Urothelium cell line (cell line): Measurements from ENCODE around the gene GGT5.
"Not testable (repeated sequence)": the region's sequence is repeated elsewhere in the genome, so short reads cannot be mapped to it uniquely, and the experiment has no call there.

Source experiments
- DNase-seq: peaks from one replicate; pipeline ENCODE4 v3.0.0; 2011; ENCODE audit warnings: low spot score, mixed read lengths
- FAIRE-seq: peaks from 2 replicates; lab custom pipeline; 2011; peaks lifted over from hg19 to GRCh38; lab: Jason Lieb, UNC

The GGT5 gene

DNA sequence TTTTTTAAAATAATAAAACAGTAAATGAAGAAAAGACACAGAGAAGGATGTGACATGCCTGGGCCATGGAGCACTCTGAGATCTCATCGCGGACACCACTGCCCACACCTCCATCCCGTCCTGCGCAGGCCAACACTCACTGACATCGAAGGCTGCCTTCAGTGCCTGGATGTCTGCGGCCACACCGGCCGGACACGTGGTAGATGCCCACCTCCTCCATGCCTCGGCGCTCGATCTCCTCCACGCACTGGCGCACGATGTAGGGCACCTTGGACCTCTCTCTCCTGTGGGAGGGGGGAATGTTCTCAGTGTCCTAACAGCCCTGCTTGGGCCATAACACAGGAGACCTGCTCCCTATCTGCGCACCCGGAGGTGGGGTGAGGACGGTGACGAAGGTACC, 18.6 kb upstream of the GGT5 start:
- not testable (repeated sequence) for FAIRE-seq, DNase-seq

DNA sequence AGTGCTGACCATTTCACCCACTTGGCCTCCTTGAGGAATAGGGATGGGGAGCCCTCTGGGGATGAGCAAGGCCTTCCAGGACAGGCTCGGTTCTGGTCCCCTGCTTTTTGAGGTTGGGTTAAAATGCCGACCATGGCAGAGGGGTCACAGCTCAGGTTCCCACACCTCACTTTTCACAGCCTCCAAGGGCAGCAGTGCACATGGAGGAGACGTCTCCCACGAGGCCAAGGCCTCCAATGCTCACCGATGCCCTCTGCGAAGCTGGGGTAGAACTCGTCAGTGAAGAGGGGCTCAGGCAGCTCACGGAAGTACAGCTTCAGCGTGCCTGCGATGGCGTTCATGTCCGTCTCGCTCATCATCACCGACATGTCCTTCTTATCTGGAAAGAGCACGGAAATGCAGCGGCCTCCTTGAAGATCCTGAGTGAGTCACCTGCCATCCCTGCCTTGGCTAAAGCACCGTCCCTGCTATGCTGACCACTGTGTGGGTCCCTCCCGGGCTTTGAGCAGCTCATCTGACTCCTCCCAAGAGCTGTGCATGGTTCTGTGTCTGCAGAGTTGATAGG, 17.4 kb upstream of the GGT5 start:
- FAIRE-seq = not testable (repeated sequence)

DNA sequence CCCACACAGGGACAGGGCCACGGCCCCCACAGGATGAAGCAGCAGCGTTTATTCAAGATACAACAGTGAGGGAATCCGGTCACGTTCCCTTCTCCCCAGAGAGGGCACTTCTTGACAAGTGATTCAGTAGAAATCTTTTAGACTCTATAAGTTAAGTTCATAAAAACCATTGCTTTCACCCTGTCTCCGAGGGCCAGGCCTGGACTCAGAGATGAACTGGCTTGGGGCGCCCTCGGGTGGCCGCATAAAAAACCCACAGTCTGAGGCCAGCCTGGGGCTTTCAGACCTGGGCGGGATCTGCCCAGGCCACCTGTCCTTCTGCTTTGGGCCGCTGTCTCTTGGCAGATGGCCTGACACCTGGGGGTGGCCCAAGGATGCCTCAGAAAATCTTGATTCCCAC, 14.6 kb upstream of the GGT5 start:
- not testable (repeated sequence) for FAIRE-seq, DNase-seq

More for the DNA sequence above, 17.4 kb upstream of the GGT5 start:
- DNase-seq = not testable (repeated sequence)

DNA sequence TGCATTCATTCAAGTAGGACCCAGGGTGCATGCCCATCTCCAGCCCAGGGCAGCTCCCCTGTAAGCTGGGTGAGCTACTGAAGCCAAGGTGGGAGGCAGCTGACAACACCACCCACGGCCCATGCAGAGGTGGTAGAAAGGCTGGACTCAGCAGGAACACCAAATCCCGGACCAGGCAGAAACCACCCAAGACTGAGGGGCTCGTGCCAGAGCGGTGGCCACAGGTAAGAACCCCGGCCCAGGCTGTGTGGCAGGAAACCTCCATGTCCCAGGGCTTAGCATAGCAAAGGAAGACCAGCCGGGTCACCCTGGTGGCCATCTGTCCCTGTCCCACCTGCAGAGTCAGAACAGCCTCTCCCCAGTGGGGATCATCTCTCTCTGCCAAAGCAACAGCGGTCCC, 11.9 kb upstream of the GGT5 start:
- not testable (repeated sequence) for FAIRE-seq, DNase-seq

DNA sequence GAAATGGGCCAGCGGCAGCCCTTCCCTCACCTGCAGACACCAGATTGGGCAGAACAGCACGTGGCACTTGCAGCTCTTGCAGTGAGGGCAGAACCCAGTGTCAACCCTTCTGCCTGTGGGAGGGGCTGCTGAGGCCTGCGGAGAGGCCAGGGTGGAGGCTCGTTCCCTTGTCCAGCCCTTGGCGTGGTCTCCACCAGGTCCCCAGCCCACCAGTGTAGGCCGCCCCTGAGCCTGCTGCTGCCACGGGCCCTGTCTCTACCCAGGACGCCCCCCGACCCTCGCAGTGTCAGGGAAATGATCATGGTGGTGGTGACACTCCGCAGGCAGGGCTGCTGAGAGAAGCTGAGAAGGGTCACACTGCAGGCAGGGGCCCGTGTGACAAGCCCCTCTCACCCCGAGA, 11.3 kb upstream of the GGT5 start:
- FAIRE-seq, DNase-seq: not testable (repeated sequence)

DNA sequence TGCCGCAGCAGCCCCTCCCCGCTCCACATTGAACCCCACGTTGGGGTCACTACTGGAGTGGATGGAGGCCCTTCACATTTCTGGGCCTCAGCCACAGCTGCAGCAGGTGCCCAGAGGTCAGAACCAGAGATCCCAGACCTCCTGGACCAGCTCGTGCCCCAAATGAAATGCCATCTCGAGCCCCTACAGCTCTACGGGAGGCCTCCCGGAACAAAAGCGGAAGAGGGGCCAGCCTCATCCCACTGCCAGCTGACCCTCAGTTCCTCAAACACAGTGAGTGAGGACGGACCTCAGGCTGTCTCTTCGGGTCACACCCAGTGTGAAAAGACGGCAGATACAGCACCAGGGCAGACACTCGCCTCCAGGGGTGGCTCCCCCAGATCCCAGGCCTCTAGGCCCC, 8.2 kb upstream of the GGT5 start:
- DNase-seq, FAIRE-seq: not testable (repeated sequence)

DNA sequence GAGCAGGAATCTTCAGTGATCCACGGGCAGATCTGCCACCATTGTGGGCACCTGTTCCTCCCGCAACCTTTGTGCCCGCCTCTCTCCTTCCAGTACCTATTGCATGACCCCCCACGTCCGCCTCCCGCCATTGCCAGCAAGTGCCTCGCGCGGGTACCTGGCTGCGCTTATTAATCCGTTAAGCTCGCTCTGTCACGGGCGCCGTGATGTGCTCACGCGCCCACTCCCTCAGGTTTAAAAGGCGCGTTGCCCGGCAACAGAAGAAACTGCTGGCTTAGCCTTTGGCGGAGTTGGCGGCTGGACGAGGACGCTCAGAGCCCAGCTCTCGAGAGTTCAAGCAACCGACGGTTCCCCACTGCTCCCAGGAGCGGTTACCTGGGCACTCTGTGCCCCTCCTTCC, 6.4 kb upstream of the GGT5 start:
- FAIRE-seq, DNase-seq: not testable (repeated sequence)

DNA sequence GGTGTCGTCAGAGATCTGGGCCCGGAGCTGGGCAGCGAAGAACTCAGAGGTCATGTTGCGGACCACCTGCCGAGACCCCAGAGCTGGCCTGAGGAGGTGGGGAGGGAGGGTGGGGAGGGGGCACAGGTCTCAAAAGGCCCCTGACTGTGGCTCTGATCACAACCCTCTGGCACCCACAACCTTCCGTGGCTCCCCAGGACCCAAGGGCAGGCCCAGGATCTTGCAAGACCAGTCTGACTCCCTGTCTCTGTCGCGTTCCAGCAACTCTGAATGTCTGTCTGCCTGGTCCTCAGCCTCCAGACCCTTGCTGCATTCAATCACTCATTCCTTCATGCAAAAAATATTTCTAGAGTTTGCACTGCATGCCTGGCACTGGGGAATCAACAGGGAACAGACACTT, 4.5 kb upstream of the GGT5 start:
- DNase-seq, FAIRE-seq: not testable (repeated sequence)

DNA sequence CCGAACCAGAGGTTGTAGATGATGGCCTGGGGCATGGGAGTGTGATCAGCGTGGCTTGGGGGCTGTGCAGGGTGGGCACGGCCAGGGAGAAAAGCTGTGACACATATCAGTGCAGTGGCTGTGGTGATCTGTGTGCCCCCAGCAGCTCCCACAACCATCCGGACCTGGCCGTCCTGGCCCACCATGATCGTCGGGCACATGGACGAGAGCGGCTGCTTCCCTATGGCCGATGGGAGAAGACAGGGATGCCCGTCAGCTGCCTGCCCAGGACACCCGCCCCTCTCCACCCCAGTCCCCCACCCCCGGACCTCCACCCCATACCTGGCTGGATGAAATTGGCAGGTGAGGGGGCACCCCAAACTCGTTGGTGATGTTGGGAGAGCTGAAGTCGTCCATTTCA, 3.7 kb upstream of the GGT5 start:
- FAIRE-seq, DNase-seq: not testable (repeated sequence)

DNA sequence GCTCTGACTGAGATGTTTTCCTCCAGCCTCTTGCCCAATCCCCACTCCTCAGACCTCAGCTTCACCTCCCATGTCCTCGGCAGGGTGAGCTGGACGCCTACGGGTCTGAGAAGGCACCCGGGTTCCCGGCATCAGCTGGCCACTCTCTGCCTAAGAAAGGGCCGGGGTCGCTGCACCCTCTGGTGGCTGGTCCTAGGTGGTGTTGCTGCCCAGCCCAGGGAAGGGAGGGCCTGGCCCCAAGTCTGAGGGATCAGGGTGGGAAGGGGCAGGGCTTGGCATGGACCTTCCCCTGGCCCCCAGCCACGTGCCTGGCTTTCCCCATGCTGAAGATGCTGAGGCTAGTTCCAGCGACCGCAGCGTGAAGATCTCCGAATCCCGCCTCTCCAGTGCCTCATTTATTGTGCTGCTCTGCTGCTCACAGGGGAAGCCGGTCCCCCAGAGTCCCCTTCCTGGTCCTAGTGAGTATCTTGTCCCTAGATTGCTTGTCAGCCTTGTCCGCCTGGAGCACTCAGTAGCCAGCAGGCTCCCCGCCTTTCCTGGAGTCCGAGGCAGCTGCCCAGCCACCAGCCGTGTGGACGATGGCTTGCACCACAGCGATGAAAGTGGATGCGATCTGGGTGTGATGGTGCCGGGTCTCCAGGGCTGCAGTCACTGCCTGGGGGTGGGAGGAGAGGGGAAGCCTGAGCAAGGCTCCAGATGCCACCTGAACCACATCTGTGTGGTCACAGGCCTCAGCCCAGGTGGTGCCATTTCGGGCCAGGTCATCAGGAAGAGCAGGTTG, 2.9 kb upstream of the GGT5 start:
- peak; percentile 97 for DNase-seq
- FAIRE-seq = no peak

DNA sequence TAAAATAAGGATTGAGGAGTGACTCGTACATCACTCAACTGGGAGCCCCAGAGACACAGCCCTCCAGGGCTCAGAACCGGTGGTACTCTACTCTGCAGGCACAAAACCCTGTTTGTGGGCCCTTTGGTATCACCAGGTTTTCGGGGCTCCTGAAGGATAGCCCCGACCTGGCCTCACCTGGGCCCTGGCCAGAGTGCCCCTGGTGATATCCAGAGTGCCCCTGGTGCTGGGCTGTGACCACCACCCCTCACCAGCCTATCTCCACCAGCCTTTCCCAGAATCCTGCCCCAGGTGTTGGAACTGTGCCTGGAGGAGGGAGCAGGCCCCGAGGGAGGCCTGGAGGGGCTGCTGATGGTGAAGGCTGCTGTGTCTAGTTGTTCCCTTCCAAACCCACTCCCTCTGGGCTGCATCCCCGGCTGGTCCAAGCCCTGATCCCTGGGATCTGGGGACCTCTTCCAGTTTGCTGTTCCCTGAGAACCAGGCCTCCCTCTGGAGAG, 2.2 kb upstream of the GGT5 start:
- no peak for FAIRE-seq
- DNase-seq = peak; percentile 21

DNA sequence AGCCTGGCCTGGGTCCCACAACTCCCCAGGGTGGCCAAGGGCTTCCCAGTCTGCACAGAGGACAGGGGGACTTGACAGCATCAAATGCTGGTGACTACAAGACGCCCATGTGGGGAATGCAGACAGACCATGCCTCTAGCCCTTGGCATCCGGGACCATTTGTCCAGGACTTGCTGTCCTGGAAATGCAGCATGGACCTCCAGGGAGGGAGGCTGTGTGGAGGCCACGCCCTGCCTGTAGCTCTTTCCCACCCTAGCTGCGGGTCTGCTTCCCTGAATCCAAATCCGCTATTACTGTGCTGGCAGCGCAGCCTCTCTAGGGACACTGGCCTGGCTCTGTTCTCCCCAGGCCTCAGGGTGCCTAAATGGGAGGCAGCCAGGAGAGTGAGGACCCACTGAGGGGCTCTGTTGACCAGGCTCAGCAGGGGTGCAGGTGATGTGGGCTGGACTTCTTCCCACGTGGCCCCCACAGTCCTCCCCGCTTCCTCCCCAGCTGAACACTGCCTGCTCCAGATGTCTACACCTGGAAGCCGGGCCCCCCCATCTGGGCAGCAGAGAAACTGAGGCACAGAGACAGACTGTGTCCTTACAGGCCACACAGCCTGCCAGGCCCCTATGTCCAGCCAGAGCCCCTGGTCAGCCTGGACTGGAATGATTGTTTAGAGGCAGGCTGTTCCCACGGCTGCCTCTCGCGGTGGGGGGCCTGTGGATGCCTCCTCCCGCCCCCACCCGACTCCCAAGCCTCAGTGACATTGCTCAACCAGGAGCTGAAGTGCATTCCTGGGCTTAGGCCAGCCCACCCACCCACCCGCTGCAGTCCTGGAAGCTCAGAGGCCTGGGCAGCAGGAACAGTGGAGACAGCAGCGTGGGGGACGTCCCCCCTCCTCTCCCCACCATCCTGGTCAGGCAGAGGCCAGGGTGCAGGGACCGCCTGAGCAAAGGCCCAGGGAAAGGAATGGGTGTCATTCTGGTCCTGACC, 991 bp upstream of the GGT5 start:
- peak; percentile 17 for DNase-seq

DNA sequence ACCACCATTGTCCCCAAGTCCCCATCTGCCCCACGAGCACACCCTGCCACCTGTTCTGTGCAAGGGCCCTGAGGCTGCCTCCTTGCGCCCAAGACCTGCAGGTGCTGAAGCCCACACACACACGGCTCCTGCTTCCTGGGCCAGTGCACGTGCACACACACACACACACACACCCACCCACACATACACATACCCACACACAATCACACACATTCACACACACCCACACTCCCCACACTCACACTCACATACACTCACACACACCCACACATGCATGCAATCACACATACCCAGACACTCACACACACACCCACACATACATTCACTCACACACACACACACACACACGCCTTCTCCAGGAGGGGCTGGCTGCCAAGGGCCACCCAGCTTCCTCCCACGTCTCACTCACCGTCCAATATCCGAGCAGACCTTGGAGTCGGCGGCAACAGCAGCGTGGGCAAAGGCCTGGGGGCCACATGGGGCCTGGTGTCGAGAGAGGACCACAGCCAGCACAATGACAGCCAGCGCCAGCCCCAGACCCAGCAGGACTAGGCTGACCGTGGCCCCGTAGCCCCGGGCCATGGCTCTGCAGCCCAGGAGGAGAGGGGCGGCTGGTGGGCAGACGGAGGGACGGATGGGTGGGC, 616 bp downstream of the GGT5 start:
- DNase-seq (peak; percentile 6), FAIRE-seq (peak; percentile 92)

More for the DNA sequence above, 991 bp upstream of the GGT5 start:
- not testable (repeated sequence) for FAIRE-seq

DNA sequence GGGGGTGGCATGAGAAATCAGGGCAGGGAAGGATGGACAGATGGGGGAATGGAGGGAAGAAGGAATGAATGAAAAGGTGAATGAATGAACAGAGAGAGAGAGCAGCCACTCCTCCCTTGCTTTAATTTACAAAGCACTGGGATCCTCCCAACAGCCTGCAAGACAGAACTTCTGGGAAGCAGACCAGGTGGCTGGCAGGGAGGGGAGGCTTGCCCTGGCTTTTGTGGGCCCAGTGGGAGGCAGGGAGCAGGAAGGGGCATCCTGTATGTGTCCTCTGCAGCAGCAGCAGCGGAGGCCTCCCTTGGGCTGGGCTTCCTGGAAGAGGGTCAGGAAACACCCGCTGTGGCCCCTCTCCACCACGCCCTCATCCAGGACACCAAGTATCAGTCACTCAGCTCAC, 1.5 kb downstream of the GGT5 start:
- not testable (repeated sequence) for DNase-seq, FAIRE-seq

DNA sequence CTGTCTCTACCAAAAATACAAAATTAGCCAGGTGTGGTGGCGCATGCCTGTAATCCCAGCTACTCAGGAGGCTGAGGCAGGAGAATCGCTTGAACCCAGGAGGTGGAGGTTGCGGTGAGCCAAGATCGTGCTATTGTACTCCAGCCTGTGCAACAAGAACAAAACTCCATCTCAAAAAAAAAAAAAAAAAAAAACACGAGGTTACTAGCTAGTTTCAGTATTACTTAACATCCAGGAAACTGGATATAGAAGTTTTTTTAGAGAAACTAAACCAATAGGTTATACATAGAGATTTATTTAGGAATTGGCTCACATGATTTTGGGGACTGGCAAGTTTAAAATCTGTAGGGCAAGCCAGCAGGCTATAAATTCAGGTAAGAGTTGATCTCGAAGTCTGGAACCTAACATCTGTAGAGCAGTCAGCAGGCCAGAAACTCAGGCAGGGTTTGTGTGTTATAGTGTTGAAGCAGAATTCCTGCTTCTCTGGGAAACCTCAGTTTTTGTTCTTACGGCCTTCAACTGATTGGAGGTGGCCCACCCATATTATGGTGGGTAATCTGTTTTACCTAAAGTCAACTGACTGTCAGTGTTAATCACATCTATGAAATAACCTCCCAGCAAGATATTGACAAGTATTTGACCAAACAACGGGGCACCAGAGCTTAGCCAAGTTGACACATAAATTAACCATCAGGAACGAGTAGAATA, 3.7 kb downstream of the GGT5 start:
- not testable (repeated sequence) for DNase-seq, FAIRE-seq

DNA sequence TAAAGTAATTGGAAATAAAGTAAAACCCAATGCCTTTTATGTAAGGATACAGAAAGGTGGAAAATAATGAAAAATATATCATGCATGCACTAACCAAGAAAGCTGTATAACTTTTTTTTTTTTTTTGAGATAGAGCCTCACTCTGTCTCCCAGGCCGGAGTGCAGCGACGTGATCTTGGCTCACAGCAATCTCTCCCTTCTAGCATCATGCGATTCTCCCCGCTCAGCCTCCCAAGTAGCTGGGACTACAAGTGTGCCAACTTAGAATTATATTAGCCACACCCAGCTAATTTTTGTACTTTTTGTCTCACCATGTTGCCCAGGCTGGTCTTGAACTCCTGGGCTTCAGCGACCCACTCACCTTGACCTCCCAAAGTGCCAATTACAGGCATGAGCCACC, 4.5 kb downstream of the GGT5 start:
- FAIRE-seq (no peak), DNase-seq (no peak)

DNA sequence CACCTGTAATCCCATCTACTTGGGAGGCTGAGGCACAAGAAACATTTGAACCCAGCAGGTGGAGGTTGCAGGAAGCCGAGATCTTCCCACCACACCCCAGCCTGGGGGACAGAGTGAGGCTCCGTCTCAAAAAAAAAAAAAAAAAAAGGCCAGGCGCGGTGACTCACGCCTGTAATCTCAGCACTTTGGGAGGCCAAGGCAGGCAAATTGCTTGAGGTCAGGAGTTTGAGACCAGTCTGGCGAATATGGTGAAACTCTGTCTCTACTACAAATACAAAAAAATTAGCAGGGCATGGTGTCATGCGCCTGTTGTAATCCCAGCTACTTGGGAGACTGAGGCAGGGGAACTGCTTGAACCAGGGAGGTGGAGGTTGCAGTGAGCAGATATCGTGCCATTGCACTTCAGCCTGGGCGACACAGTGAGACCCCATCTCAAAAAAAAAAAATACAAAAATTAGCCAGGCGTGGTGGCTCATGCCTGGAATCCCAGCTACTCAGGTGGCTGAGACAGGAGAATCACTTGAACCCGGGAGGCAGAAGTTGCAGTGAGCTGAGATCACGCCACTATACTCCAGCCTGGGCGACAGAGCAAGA, 6.7 kb downstream of the GGT5 start:
- not testable (repeated sequence) for DNase-seq, FAIRE-seq

DNA sequence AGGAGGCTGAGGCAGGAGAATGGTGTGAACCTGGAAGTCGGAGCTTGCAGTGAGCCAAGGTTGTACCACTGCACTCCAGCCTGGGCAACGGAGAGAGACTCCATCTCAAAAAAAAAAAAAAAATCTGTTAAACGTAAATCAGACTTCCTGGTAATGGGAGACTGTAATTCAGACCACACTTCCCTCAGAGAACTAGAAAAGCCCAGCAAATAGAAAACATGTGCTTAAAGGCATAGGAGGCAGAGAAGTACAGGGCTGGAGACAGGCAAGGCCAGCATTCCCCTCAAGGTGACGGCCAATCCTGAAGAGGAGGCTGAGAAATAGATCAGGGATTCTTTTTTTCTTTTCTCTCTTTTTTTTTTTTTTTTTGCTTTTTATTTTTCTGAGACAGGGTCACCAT, 8.2 kb downstream of the GGT5 start:
- no peak for DNase-seq
- no peak for FAIRE-seq

DNA sequence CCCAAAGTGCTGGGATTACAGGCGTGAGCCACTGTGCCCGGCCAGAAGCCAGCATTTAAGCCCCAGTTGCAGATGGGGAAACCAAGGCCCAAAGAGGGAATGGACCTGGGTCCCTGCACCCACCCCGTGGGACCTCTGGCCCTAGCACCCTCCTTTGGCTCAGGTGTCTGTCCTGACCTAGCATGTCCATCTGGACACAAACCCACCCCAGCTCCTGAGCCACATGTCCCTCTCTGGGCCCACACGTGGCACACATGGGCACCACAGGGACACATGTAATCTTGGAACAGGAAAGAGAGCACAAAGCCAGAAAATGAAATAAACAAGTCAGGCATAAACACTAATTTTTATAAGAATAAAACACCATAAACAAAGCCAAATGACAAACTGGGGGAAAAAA, 9.6 kb downstream of the GGT5 start:
- DNase-seq = no peak
- no peak for FAIRE-seq
